ENCODE data around the gene MX2. TPM values are rescaled to one million over a fixed set of nuclear protein-coding genes. Genes with fewer than 3 reads are reported as not detected.

MX2 gene
- total and polyA plus RNA-seq, 9 of the 15 experiments (the other 6 are each of a cell fraction or from before 2014, with no cell fraction given): 0.10 to 0.95 (median 0.47) TPM; not detected in 1

GRCh38 chr21:41378849-41379248 lies 17.0 kb downstream of the MX2 start:
- WGBS (ENCODE audit: insufficient coverage, low coverage, missing lambda C conversion rate): 2% methylated on average over 7 of the region's 8 CpGs
- Histone ChIP-seq H3K4me2 (ENCODE audit: insufficient read depth, low read length) (no peak overlapping the region), H3K4me3 (no peak overlapping the region), H3K9ac (ENCODE audit: insufficient read depth in 1 of 2, low read depth in 2 of 2, low read length in 2 of 2) (no peak overlapping the region), H3K4me1 (replicated peaks in 1 of 2; ENCODE audit: control insufficient read depth in 2 of 2, insufficient read depth in 2 of 2, low read length in 2 of 2) (no peaks in the 10 kb centered on the region), H3K36me3 (ENCODE audit: control insufficient read depth, insufficient read depth, low read length) (no peaks in the 10 kb centered on the region), H3K79me2 (ENCODE audit: control insufficient read depth, insufficient read depth, low read length) (no peaks in the 10 kb centered on the region), H3K9me1 (ENCODE audit: control insufficient read depth, insufficient read depth, low read length) (no peaks in the 10 kb centered on the region), H3K9me3 (replicated peaks; ENCODE audit: control insufficient read depth, insufficient read depth, low read depth, low read length) (no peaks in the 10 kb centered on the region), H4K20me1 (replicated peaks; ENCODE audit: control insufficient read depth, insufficient read depth, low read length) (peaks cover 7% of the 10 kb centered on the region; the same call in 1 of the 2 replicates), H3K27me3 (ENCODE audit: control insufficient read depth in 2 of 2, insufficient read depth in 2 of 2, low read length in 2 of 2) (peaks cover 2 to 44% of the 10 kb centered on the region in 2 experiments; a peak in 3 of 5 replicates), H3K27ac (ENCODE audit: extremely low read depth, low read depth, low read length) (no peak overlapping the region), H2AFZ (ENCODE audit: low read depth, low read length) (no peak overlapping the region)
- intact Hi-C loops (cut with micrococcal nuclease) (no loop called here), in situ Hi-C loops (cut with MboI) (no loop called here)
- ATAC-seq (no peak), DNase-seq (ENCODE audit: extremely low read depth in 1 of 4, low spot score in 3 of 4) (no peak), FAIRE-seq (no peak)
- TF ChIP-seq FOXJ2 (tag; IDR thresholded peaks at IDR 0.05) (no peak), CSDE1 (IDR thresholded peaks at IDR 0.05) (no peak), ZNF316 (IDR thresholded peaks at IDR 0.05) (no peak)
- TF ChIP-seq, protein P1, sequence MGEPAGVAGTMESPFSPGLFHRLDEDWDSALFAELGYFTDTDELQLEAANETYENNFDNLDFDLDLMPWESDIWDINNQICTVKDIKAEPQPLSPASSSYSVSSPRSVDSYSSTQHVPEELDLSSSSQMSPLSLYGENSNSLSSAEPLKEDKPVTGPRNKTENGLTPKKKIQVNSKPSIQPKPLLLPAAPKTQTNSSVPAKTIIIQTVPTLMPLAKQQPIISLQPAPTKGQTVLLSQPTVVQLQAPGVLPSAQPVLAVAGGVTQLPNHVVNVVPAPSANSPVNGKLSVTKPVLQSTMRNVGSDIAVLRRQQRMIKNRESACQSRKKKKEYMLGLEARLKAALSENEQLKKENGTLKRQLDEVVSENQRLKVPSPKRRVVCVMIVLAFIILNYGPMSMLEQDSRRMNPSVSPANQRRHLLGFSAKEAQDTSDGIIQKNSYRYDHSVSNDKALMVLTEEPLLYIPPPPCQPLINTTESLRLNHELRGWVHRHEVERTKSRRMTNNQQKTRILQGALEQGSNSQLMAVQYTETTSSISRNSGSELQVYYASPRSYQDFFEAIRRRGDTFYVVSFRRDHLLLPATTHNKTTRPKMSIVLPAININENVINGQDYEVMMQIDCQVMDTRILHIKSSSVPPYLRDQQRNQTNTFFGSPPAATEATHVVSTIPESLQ (CRISPR knock-in tag; IDR thresholded peaks at IDR 0.05): no peak
- ChIA-PET CTCF (ENCODE audit: low intra/inter-chr PET ratio) (no interaction called here), POLR2A (interaction anchor here (1.6 kb wide), 1 partner anchor 9 kb away, joined by 3 read pairs; no protein-coding TSS in a partner anchor)
- no TSS peak for BruUV-seq (replicated peaks)

DNA sequence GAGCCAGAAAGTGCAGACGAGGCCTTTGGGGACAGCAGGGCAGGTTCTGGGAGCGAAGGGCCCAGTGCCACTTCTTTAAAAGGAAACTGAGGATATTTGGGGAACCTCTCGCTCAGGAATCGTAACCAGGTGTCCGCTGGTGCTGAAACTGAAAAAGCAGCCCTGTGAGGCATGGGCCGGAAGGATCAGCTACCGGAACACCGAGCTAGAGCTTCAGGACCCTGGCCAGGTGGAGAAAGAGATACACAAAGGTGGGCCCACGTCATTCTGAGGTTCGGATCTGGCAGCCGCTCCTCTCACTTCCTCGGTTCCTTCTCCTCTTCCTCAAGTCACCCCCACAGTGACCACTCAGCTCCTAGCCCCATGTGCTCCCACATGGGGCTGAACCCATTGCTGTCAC lies 18.1 kb downstream of the MX2 start:
- intact Hi-C loops (cut with micrococcal nuclease): no loop called here
- Histone ChIP-seq H3K9me1 (ENCODE audit: control insufficient read depth, insufficient read depth, low read length) (no peaks in the 10 kb centered on the region), H3K4me2 (ENCODE audit: insufficient read depth, low read length) (no peak overlapping the region), H4K20me1 (replicated peaks; ENCODE audit: control insufficient read depth, insufficient read depth, low read length) (peaks cover 7% of the 10 kb centered on the region; the same call in 1 of the 2 replicates), H3K27me3 (ENCODE audit: control insufficient read depth in 2 of 2, insufficient read depth in 2 of 2, low read length in 2 of 2) (peaks cover 2 to 39% of the 10 kb centered on the region in 2 experiments; a peak in 3 of 5 replicates), H3K4me1 (replicated peaks in 1 of 2; ENCODE audit: control insufficient read depth in 2 of 2, insufficient read depth in 2 of 2, low read length in 2 of 2) (no peaks in the 10 kb centered on the region), H3K4me3 (no peak overlapping the region), H3K79me2 (ENCODE audit: control insufficient read depth, insufficient read depth, low read length) (no peaks in the 10 kb centered on the region), H2AFZ (ENCODE audit: low read depth, low read length) (no peak overlapping the region), H3K27ac (ENCODE audit: extremely low read depth, low read depth, low read length) (no peak overlapping the region), H3K9ac (ENCODE audit: insufficient read depth in 1 of 2, low read depth in 2 of 2, low read length in 2 of 2) (no peak overlapping the region), H3K36me3 (ENCODE audit: control insufficient read depth, insufficient read depth, low read length) (no peaks in the 10 kb centered on the region), H3K9me3 (replicated peaks; ENCODE audit: control insufficient read depth, insufficient read depth, low read depth, low read length) (no peaks in the 10 kb centered on the region)
- DNase-seq (ENCODE audit: extremely low read depth in 1 of 4, low spot score in 3 of 4) (no peak), FAIRE-seq (no peak), ATAC-seq (no peak)
- in situ Hi-C loops (cut with MboI): no loop called here
- BruUV-seq (replicated peaks): no TSS peak
- WGBS (ENCODE audit: insufficient coverage, low coverage, missing lambda C conversion rate): 2% methylated on average over 12 of the region's 12 CpGs
- CTCF ChIA-PET (ENCODE audit: low intra/inter-chr PET ratio): no interaction called here
- POLR2A ChIA-PET: no interaction called here
- no peak for TF ChIP-seq EP300 (IDR thresholded peaks at IDR 0.05; ENCODE audit: low read length)
- TF ChIP-seq, protein P2, sequence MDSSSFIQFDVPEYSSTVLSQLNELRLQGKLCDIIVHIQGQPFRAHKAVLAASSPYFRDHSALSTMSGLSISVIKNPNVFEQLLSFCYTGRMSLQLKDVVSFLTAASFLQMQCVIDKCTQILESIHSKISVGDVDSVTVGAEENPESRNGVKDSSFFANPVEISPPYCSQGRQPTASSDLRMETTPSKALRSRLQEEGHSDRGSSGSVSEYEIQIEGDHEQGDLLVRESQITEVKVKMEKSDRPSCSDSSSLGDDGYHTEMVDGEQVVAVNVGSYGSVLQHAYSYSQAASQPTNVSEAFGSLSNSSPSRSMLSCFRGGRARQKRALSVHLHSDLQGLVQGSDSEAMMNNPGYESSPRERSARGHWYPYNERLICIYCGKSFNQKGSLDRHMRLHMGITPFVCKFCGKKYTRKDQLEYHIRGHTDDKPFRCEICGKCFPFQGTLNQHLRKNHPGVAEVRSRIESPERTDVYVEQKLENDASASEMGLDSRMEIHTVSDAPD (CRISPR knock-in tag; IDR thresholded peaks at IDR 0.05): no peak
- no peak for TF ChIP-seq TEAD4 (IDR thresholded peaks at IDR 0.05; ENCODE audit: low read length)
- no peak for TF ChIP-seq TEAD4 (CRISPR knock-in tag; IDR thresholded peaks at IDR 0.05; ENCODE audit: borderline replicate concordance)
- no peak for TF ChIP-seq BRCA1 (IDR thresholded peaks at IDR 0.05)
- TF ChIP-seq BRCA1 (CRISPR knock-in tag; IDR thresholded peaks at IDR 0.05): no peak
- no peak for TF ChIP-seq RBM14 (IDR thresholded peaks at IDR 0.05; ENCODE audit: borderline replicate concordance, insufficient read depth, low read depth, low read length)
- TF ChIP-seq MCM7 (IDR thresholded peaks at IDR 0.05): no peak
- TF ChIP-seq, protein P3, sequence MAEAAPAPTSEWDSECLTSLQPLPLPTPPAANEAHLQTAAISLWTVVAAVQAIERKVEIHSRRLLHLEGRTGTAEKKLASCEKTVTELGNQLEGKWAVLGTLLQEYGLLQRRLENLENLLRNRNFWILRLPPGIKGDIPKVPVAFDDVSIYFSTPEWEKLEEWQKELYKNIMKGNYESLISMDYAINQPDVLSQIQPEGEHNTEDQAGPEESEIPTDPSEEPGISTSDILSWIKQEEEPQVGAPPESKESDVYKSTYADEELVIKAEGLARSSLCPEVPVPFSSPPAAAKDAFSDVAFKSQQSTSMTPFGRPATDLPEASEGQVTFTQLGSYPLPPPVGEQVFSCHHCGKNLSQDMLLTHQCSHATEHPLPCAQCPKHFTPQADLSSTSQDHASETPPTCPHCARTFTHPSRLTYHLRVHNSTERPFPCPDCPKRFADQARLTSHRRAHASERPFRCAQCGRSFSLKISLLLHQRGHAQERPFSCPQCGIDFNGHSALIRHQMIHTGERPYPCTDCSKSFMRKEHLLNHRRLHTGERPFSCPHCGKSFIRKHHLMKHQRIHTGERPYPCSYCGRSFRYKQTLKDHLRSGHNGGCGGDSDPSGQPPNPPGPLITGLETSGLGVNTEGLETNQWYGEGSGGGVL (CRISPR knock-in tag; IDR thresholded peaks at IDR 0.05): no peak

Measured in K562 (cell line).